Loucy (cell line): ENCODE results near the gene SIRPA.

ENCODE experiments used
- EZH2phosphoT487 ChIP-seq: fragments of 200-600 bp; IDR thresholded peaks from 2 replicates; pipeline ENCODE4 v1.6.1; 2018; ENCODE audit warnings: antibody characterized with exemption, mild to moderate bottlenecking, moderate library complexity, borderline replicate concordance
- TF ChIP-seq, protein P1 (sequence below): fragments of 200-600 bp; sonication (generic); conservative IDR thresholded peaks from 2 replicates; pipeline ENCODE4 v1.5.1; 2014; ENCODE audit warnings: mild to moderate bottlenecking, antibody characterized with exemption, low read length

DNA sequence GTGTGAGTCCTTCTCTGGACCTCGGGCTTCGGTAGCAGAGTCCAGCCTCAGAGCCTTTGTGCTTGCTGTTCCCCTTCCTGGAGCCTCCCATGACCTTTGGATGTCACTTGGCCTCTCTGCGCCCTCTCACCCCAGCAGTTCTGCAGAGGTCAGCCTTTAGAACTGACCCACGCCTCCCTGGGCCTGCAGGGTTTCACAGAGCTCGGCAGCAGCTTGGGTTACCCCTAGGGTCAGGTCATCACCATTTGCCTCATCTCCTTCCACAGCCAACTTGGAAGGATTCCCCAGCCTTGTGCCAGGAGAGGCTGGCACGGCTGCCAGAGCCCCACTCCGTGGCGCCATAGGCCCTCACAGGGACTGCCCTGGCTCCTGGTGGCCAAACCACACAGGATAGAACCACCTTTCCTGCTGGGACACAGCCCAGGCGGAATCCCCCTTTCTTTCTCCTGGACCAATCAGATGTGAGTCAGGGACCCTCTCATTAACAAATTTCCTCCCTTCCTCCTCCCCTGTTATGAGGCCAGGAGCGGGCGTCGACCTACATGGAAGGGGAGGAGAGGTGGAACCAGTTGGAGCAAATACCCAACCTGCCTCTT is 13.9 kb upstream of the SIRPA start:
- TF ChIP-seq, protein P1, sequence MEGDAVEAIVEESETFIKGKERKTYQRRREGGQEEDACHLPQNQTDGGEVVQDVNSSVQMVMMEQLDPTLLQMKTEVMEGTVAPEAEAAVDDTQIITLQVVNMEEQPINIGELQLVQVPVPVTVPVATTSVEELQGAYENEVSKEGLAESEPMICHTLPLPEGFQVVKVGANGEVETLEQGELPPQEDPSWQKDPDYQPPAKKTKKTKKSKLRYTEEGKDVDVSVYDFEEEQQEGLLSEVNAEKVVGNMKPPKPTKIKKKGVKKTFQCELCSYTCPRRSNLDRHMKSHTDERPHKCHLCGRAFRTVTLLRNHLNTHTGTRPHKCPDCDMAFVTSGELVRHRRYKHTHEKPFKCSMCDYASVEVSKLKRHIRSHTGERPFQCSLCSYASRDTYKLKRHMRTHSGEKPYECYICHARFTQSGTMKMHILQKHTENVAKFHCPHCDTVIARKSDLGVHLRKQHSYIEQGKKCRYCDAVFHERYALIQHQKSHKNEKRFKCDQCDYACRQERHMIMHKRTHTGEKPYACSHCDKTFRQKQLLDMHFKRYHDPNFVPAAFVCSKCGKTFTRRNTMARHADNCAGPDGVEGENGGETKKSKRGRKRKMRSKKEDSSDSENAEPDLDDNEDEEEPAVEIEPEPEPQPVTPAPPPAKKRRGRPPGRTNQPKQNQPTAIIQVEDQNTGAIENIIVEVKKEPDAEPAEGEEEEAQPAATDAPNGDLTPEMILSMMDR = no peak
- TF ChIP-seq EZH2phosphoT487 = no peak
